Astrocyte (in vitro differentiated cells and primary cell): ENCODE results near the gene GLIS2.

Experiments
- EZH2 ChIP-seq: IDR thresholded peaks from 2 replicates; pipeline ENCODE4 v1.6.1; 2012; ENCODE audit warnings: mild to moderate bottlenecking, low read length, inconsistent platforms; ENCODE audit not compliant: insufficient read depth
- TF ChIP-seq, protein P1 (sequence below): IDR thresholded peaks from 2 replicates; pipeline ENCODE4 v1.5.1; 2011; ENCODE audit warnings: low read depth, mild to moderate bottlenecking, inconsistent platforms, low read length, moderate library complexity; ENCODE audit not compliant: insufficient read depth

DNA sequence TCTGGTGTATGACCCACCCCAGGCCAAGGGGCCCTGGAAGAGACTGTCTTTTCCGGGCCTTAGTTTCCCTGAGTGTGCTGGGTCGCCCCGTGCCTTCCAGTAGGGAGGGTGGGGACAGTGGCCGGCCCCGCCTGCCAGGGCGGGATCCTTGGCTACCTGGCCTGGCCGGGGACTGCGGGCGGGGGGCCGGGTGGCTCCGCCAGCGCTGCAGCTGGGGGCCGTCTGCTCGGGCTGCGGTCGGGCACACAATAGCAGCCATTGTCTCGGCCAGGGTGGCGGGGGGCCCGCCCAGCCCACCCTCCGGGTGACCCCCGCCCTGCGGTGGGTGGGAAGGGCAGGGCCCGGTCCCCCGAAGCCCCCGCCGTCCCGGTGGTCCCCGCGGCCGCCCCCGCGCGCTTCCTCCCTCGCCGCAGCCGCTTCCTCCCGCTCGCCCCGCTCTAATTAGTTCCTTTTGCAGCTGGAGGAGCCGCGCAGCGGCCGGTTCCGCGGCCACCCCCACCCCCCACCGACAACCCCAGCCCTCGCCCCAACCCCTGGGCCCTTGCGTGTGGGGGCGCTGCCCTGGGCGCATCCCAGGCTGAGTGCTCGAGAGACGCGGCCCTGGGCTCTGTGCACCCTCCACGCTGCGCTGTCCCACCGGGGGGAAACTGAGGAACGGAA lies 11.6 kb downstream of the GLIS2 start:
- TF ChIP-seq, protein P1, sequence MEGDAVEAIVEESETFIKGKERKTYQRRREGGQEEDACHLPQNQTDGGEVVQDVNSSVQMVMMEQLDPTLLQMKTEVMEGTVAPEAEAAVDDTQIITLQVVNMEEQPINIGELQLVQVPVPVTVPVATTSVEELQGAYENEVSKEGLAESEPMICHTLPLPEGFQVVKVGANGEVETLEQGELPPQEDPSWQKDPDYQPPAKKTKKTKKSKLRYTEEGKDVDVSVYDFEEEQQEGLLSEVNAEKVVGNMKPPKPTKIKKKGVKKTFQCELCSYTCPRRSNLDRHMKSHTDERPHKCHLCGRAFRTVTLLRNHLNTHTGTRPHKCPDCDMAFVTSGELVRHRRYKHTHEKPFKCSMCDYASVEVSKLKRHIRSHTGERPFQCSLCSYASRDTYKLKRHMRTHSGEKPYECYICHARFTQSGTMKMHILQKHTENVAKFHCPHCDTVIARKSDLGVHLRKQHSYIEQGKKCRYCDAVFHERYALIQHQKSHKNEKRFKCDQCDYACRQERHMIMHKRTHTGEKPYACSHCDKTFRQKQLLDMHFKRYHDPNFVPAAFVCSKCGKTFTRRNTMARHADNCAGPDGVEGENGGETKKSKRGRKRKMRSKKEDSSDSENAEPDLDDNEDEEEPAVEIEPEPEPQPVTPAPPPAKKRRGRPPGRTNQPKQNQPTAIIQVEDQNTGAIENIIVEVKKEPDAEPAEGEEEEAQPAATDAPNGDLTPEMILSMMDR = no peak
- TF ChIP-seq EZH2 = no peak
